Measurements from ENCODE around the gene PCDHGB4. TPM values are rescaled to one million over a fixed set of nuclear protein-coding genes. Genes with fewer than 3 reads are reported as not detected.
A peak's percentile ranks its signal among the peaks of the same experiment; 100 is the strongest.

The PCDHGB4 gene
- polyA plus RNA-seq, 1 donor from 2014 or later = 9.3 TPM

GRCh38 chr5:141411575-141411974, 24.1 kb downstream of the PCDHGB4 start:
- H3K9me3 ChIP-seq (ENCODE audit: low read length) = peaks cover 66% of the 10 kb centered on the region
- H3K4me2 ChIP-seq (ENCODE audit: low read length) = peak overlapping the region; percentile 44

GRCh38 chr5:141412854-141413539, 25.5 kb downstream of the PCDHGB4 start, which contains the start of gene PCDHGA10:
Gene PCDHGA10 (plus strand): TSS chr5:141412987. CDS start chr5:141413176, 189 bp downstream.
- H3K9me2 ChIP-seq (ENCODE audit: insufficient read depth, low read length) = no peaks in the 10 kb centered on the region
- peaks cover 5% of the 10 kb centered on the region for H3F3A ChIP-seq (ENCODE audit: insufficient read depth, low read length, poor library complexity, severe bottlenecking)
- H3K4me2 ChIP-seq (ENCODE audit: low read length) = no peak within 1 kb of the TSS
- peaks cover 76% of the 10 kb centered on the region for H3K36me3 ChIP-seq (ENCODE audit: insufficient read depth, low read length)
- H2AFZ ChIP-seq (ENCODE audit: low read depth, low read length) = no peak within 1 kb of the TSS
- H3K9ac ChIP-seq (ENCODE audit: low read length) = peak within 1 kb of the TSS; percentile 25
- H3K27me3 ChIP-seq (ENCODE audit: insufficient read depth, low read depth, low read length) = no peaks in the 10 kb centered on the region
- no peaks in the 10 kb centered on the region for H4K20me1 ChIP-seq (ENCODE audit: insufficient read depth)
- H3K4me3 ChIP-seq (ENCODE audit: low read length) = peak within 1 kb of the TSS; percentile 66
- peaks cover 60% of the 10 kb centered on the region for H3K79me2 ChIP-seq (replicated peaks; ENCODE audit: insufficient read depth, low read length)
- H3K9me3 ChIP-seq (ENCODE audit: low read length) = peaks cover 76% of the 10 kb centered on the region
- peak within 1 kb of the TSS; percentile 45 for H3K27ac ChIP-seq (ENCODE audit: low read length)
- TF ChIP-seq RAD21 (conservative IDR thresholded peaks at IDR 0.05) = peak; percentile 56
- no peak for TF ChIP-seq EZH2 (IDR thresholded peaks at IDR 0.05; ENCODE audit: borderline replicate concordance, insufficient read depth, low read length, poor library complexity, severe bottlenecking)
- no peak for TF ChIP-seq MXI1 (conservative IDR thresholded peaks at IDR 0.05; ENCODE audit: poor library complexity, severe bottlenecking)
- TF ChIP-seq REST (IDR thresholded peaks at IDR 0.05; ENCODE audit: borderline replicate concordance) = no peak
- no peak for TF ChIP-seq EP300 (conservative IDR thresholded peaks at IDR 0.05; ENCODE audit: poor library complexity, severe bottlenecking)
- TF ChIP-seq SMC3 (conservative IDR thresholded peaks at IDR 0.05; ENCODE audit: poor library complexity) = peak; percentile 46
- TF ChIP-seq TAF1 (IDR thresholded peaks at IDR 0.05; ENCODE audit: low read depth) = no peak

More at GRCh38 chr5:141411575-141411974, 24.1 kb downstream of the PCDHGB4 start:
- Histone ChIP-seq H2AFZ (ENCODE audit: low read depth, low read length) (no peak overlapping the region), H3K36me3 (ENCODE audit: insufficient read depth, low read length) (peaks cover 67% of the 10 kb centered on the region), H3K4me3 (ENCODE audit: low read length) (peak overlapping the region; percentile 66), H4K20me1 (ENCODE audit: insufficient read depth) (no peaks in the 10 kb centered on the region), H3K9me2 (ENCODE audit: insufficient read depth, low read length) (no peaks in the 10 kb centered on the region), H3K9ac (ENCODE audit: low read length) (no peak overlapping the region), H3K27me3 (ENCODE audit: insufficient read depth, low read depth, low read length) (no peaks in the 10 kb centered on the region), H3K79me2 (replicated peaks; ENCODE audit: insufficient read depth, low read length) (peaks cover 53% of the 10 kb centered on the region), H3K27ac (ENCODE audit: low read length) (no peak overlapping the region), H3F3A (ENCODE audit: insufficient read depth, low read length, poor library complexity, severe bottlenecking) (peaks cover 9% of the 10 kb centered on the region)
- no peak for TF ChIP-seq EZH2 (IDR thresholded peaks at IDR 0.05; ENCODE audit: borderline replicate concordance, insufficient read depth, low read length, poor library complexity, severe bottlenecking)
- no peak for TF ChIP-seq SMC3 (conservative IDR thresholded peaks at IDR 0.05; ENCODE audit: poor library complexity)
- TF ChIP-seq REST (IDR thresholded peaks at IDR 0.05; ENCODE audit: borderline replicate concordance) = no peak
- TF ChIP-seq MXI1 (conservative IDR thresholded peaks at IDR 0.05; ENCODE audit: poor library complexity, severe bottlenecking) = no peak
- TF ChIP-seq POLR2AphosphoS5 (IDR thresholded peaks at IDR 0.05) = no peak
- no peak for TF ChIP-seq RAD21 (conservative IDR thresholded peaks at IDR 0.05)
- no peak for TF ChIP-seq TAF1 (IDR thresholded peaks at IDR 0.05; ENCODE audit: low read depth)
- no peak for TF ChIP-seq EP300 (conservative IDR thresholded peaks at IDR 0.05; ENCODE audit: poor library complexity, severe bottlenecking)
- TF ChIP-seq CTCF (IDR thresholded peaks at IDR 0.05; ENCODE audit: poor library complexity, severe bottlenecking) = no peak
